Stimulated activated CD4-positive, alpha-beta T cell treated with anti-CD3 and anti-CD28 coated beads, Interleukin-12 subunit alpha, Interleukin-12 subunit beta, amount 100 ng/mL, for 4 hours (primary cell): ENCODE results near the gene DRAM1.
"Not testable (repeated sequence)": the region's sequence is repeated elsewhere in the genome, so short reads cannot be mapped to it uniquely, and the experiment has no call there.

ENCODE experiments used
- DNase-seq: peaks from one replicate; pipeline ENCODE4 v3.0.0-alpha.2; 2020

DRAM1 gene

DNA sequence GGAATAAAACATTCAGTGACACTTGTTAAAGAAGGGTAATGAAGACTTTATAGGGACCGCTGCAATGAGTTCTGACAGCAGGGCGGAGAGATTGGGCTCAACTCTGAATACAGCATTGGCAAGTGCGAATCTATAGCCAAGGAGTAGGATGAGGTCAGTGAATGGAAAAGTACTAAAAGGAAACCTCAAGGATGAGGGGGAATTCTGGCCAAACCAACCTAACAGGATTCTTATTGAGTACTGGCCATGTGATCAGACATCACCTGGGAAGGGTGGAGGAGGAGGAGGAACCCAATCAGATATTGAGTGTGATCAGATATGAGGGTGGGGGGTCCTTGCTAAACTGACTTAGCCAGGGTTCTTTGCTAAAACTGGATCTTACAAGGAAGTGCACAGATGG lies 31.0 kb downstream of the DRAM1 start:
- no peak for DNase-seq

DNA sequence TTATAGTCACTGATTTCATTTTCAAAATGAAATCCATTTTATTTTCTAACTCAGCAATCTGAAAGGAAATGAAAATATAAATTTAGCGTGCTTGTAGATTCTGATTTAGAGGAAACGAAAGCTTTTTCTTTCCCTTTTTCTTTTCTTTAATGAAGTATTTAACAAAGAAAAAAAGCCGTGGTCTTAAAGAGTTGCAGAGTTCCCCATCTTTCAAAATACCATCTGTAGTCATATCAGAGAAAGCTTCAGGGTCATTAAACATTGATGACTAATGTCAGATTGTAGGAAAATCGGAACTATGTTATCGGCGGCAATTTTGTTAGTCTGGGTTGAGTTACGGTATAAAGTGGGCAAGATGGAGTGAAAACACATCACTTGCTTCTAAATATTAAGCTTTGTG lies 32.3 kb downstream of the DRAM1 start:
- no peak for DNase-seq

GRCh38 chr12:101915841-101916240 lies 38.5 kb downstream of the DRAM1 start:
- no peak for DNase-seq

- DNase-seq: not testable (repeated sequence)
Observed at GRCh38 chr12:101918805-101919204, 41.4 kb downstream of the DRAM1 start.

DNA sequence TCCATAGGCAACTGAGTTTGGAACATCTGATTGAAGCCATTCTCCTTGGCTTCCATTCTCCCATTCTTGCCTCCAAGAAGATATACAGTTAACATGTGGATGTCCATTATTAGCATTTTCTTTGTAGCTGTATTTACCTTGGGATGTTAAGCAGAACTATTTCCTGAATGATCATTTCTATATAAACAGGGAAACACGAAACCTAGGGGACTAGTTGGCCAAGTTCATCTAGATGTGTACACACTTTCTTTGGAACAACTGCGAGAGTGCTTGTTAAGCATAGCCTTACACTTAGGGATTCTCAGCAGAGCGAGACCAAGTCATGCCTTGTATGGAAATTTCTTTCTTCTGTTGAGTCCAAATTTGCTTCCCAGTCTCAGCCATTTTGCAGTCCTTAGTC lies 42.1 kb downstream of the DRAM1 start:
- no peak for DNase-seq

DNA sequence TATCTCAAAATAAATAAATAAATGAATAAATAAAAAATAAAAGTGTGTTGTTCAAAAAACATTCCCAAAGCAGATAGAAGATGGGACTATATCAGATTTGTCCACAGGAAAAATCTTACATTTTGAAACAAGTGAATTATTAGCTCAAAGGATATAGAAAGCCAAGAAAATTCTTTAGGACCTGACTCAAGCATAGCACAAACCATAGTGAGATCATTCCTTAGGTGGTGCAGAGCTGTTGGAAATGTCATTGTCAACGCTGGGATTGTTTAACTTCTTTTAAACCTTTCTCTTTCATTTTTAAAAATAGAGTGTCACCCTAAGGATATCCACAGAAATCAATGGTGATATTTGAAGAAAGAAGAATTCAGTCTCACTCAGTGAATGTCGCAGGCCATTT lies 43.5 kb downstream of the DRAM1 start:
- no peak for DNase-seq

- DNase-seq: no peak
Observed at GRCh38 chr12:101923045-101923718, 45.8 kb downstream of the DRAM1 start.

GRCh38 chr12:101924618-101925017 lies 47.2 kb downstream of the DRAM1 start:
- no peak for DNase-seq

- no peak for DNase-seq
Observed at GRCh38 chr12:101925361-101925760, 48.0 kb downstream of the DRAM1 start.

DNA sequence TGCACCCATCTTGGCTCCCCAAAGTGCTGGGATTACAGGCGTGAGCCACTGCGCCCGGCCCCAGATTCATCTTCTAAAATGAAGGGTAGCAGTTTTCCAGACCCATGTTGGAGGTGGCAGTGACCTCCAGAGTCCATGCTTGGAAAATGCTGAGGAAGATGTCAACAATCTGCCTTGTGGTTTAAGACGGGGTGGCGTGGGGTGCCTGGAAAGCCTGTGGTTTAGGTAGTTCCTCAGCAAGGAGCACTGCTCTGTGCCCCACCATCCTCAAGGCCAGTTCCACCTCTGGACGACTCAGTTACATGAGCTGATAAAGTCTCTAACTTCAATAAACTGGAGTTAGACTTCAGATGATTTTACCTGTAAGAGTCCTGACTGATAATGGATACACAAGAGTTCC lies 48.6 kb downstream of the DRAM1 start:
- DNase-seq: no peak

- DNase-seq: no peak
Observed at GRCh38 chr12:101927036-101927435, 49.7 kb downstream of the DRAM1 start.

GRCh38 chr12:101927999-101928398 lies 50.6 kb downstream of the DRAM1 start:
- no peak for DNase-seq

DNA sequence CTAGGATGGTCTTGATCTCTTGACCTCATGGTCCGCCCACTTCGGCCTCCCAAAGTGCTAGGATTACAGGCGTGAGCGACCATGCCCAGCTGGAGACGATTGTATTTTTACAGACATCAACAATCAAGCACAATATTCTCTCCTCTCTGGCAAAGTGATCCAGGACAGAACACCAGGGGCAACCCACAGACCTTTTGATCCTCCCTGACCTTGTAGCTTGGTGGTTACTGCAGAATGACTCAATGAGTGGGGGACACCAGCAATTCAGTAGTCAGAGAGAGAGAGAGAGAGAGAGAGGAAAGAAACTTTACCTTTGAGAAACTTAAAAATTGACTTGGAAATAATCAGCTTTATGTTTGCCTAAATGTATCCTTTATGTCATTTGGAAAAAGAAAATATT lies 51.2 kb downstream of the DRAM1 start:
- no peak for DNase-seq

GRCh38 chr12:101929365-101930041 lies 52.1 kb downstream of the DRAM1 start:
- DNase-seq: no peak

DNA sequence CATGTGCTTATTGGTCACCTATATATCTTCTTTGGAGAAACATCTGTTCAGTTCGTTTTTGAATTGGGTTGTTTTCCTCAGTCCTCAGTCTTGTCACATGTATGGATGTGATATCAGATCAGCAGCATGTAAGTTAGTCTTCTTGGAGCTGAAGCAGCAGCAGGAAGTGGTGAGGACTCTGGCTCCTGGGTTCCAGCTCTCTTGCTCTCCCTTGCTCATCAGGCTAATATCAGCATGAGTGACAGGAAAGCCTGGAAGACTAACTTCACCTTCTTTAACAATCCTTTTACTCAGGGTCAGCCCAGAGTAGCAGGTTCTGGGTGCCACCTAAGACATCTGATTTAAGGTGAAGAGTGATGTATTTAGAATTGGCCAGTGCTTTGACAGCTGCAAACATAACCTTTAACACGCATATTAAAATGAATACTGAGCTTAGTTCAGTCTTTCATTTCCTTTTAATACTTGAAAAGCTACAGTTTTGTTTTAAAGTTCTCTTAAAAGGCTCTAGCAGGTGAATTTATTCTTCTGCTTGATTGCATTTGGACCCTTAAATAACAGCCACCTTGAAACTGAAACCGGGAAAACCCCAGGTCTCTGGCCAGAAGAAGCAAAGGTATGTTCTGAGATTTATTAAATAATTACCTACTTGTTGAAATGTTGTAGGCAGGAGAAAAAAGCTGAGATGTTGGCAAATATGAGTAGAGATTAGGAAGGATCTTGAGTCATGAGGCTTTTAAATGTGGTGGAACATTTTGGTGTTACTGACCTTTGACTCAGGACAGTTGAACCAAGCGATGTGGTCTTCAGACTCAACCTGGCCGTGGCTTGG lies 54.3 kb downstream of the DRAM1 start:
- no peak for DNase-seq

- no peak for DNase-seq
Observed at GRCh38 chr12:101933866-101934514, 56.6 kb downstream of the DRAM1 start.

DNA sequence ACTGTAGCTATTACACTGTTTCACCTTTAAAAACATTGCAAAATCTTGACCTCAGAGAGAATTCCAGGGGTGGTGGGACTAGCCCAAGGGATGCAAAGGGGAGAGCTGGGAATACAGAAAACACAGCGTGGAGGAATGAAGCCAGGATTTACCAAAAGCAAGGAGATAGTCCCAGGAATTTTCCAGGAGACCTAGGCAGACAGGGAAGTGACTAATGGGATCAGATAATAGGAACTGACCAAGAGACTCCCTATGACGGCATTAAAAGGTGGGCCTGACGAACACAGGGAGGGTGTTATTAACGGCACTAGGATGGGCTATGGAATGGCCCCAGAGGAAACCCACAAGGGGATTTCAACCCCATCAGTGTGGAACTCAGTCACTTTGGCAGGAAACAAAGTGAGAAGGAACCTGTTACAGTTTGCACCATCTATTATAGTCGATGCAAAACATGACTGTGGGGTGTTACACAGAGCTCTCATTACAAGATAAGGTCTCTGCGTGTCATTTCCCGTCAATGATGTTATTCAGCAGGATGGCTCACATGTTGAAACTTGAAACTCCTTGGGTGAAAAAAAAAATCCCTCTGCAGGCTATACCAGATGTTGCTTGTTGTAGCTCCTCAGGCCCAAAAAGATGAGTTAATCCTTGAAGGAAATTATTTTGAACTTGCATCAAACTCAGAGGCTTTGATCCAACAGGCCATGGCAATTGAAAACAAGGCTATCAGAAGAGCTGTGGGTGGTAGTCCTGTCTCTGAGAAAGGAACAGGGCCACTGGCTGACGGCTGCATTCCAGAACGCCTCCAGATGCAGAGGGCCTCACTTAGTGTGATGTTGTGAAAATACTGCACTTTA lies 58.7 kb downstream of the DRAM1 start:
- no peak for DNase-seq

DNA sequence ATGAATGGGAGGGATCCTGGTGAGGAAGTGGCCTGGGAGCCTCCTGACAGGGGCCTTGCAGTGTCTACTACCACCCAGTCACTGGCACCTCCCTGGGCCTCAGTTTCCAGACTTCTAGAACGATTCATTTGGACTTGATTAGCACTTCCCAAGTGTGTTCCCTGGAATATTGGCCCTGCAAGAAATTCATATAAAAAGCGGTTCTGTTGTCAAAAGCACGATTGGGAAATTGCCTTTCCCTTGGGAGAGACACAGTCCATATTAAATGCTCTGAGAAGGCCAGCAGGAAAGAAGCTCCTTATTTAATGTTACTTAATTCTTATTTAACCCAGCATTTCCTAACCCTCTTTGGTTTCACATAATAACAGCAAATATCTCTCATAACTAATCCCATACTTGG lies 61.9 kb downstream of the DRAM1 start:
- no peak for DNase-seq

- peak; percentile 19 for DNase-seq
Observed at GRCh38 chr12:101939856-101940265, 62.5 kb downstream of the DRAM1 start.

GRCh38 chr12:101940400-101940950 lies 63.1 kb downstream of the DRAM1 start:
- DNase-seq: no peak

DNA sequence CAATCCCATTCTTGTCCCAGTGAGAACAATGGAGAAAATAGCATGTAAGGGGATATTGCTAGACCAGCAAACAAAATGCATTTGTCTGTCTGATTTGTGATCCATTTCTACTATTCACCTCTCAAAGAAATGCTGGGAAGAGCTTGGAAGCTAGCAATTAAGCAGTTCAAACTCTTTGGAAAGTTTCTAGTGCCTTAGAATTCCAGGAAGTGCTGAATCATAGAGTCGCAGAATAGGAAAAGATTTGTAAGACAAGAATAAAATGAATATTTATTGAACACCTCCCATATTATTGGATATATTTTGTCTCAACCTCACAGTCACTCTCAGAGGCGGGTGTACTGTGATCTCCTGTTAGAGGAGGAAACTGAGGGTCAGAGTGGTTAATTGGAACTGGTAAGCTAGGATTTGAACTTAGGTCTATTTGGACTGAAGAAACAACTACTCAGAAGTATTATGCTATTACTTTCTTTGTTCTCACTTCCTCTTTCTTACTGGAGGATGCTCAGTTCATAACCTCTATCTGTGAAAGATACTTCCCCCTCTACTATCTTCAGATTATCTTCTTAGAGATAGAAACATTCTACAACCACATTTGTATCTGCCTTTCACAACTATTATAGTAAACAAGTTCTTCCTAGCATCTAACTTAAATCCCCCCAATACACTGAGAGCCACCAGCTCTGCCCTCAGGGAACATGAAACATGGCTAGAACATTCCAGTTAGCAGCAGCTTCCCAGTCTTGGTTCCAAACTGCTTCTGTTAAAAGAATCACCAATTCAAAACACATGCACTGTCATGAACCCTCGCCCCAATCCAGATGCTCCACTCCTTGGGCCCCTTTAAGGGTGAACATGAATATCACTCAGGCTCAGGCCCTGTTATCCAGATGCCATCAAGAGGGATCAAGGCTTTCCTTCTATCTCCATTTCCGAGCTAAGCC lies 64.2 kb downstream of the DRAM1 start:
- no peak for DNase-seq
